Measurements from ENCODE around the gene MLLT6.

Gene MLLT6

DNA sequence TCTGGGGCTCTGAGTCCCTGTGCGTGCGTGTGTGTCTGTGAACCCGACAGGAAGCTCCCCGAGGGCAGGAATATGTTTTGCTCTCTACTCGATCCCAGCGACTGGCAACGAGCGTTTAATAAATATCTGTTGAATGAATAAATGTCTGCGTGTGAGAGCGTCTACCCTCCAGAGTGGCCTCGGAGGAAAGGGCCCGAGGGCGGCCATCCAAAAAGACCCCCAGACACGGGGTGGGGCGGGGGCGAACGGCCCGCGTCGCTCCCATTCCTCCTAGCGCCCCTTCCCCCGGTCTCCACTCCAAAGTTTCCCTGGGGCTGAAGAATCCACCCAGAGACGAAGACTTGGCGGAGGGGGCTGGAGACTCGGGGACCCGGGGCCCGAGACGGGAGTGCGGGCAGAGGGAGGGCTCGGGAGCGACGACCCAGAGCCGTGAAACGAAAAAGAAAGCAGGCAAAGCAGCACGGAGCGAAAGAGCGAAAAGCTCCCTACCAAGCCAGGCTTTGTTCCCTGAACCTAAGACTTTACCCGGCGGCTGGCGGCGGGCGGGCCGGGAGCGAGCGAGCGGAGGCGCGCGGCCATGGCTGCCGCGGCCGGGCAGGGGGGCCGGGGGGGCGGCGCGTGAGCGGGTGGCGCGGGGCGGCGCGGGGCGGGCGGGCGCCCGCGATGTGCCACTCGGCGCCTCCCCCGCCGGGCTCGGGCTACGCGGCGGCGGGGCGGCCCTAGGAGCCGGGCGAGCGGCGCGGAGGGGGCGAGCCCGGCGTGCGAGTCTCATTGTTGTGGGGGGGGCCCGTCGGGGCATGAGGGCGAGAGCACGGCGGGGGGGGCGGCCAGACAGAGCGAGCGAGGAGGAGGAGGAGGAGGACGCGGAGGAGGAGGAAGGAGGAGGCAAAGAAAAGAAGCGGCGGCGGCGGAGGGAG is at the start of gene MLLT6:
MLLT6 (plus strand) TSS at position 668 of the 917 bp plus-strand sequence. CDS start 360 bp downstream, outside the sequence.
- TF ChIP-seq, protein P1, sequence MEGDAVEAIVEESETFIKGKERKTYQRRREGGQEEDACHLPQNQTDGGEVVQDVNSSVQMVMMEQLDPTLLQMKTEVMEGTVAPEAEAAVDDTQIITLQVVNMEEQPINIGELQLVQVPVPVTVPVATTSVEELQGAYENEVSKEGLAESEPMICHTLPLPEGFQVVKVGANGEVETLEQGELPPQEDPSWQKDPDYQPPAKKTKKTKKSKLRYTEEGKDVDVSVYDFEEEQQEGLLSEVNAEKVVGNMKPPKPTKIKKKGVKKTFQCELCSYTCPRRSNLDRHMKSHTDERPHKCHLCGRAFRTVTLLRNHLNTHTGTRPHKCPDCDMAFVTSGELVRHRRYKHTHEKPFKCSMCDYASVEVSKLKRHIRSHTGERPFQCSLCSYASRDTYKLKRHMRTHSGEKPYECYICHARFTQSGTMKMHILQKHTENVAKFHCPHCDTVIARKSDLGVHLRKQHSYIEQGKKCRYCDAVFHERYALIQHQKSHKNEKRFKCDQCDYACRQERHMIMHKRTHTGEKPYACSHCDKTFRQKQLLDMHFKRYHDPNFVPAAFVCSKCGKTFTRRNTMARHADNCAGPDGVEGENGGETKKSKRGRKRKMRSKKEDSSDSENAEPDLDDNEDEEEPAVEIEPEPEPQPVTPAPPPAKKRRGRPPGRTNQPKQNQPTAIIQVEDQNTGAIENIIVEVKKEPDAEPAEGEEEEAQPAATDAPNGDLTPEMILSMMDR (IDR thresholded peaks at IDR 0.05; ENCODE audit: insufficient read depth, low read depth, low read length, missing control alignments): no peak
- peak within 1 kb of the TSS; percentile 81 for H3K4me3 ChIP-seq (ENCODE audit: low read length)
- peak; percentile 81 for DNase-seq (ENCODE audit: low read depth)

DNA sequence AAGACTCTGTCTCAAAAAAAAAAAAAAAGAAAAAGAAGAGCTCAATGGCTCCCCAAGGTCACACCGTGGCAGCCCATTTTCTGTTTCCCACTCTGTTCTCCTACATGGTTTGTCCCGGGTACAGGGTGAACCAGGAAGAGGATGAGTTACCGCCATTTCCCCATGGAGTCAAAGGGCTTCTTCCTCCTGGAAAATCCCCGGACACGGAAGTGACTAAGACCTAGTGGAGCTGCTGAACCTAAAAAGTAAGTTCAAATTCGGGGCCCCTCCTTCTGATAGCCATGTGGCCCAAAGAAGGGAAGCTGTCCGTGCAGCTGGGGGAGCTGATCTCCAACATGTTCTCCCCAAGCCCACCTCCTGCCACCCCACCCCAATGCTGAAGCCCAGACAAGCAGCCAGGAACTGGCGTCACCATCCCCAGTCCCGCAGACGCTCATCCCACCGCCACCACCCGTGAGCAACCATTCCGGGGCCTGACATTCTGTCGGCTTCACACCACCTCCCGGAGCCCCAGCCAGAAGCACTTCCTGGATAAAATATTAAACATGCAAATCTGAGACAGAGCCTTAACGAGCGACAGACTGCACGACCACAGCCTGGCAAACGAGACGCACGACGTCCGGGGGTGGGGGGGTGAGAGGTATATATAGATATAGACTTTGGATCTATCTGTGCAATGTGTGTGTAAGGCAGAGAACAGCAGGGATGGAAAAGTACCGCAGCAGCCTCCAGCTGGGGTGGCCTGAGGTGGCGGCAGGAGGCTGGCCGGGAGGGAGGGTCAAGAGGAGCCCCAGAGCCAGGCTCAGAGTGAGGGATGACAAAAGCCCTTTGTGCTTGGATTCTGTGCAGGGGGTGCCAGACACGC is 47.9 kb upstream of the MLLT6 start:
- H3K4me3 ChIP-seq (ENCODE audit: low read length): no peak overlapping the region
- TF ChIP-seq, protein P1 (IDR thresholded peaks at IDR 0.05; ENCODE audit: insufficient read depth, low read depth, low read length, missing control alignments): no peak
- no peak for DNase-seq (ENCODE audit: low read depth)

DNA sequence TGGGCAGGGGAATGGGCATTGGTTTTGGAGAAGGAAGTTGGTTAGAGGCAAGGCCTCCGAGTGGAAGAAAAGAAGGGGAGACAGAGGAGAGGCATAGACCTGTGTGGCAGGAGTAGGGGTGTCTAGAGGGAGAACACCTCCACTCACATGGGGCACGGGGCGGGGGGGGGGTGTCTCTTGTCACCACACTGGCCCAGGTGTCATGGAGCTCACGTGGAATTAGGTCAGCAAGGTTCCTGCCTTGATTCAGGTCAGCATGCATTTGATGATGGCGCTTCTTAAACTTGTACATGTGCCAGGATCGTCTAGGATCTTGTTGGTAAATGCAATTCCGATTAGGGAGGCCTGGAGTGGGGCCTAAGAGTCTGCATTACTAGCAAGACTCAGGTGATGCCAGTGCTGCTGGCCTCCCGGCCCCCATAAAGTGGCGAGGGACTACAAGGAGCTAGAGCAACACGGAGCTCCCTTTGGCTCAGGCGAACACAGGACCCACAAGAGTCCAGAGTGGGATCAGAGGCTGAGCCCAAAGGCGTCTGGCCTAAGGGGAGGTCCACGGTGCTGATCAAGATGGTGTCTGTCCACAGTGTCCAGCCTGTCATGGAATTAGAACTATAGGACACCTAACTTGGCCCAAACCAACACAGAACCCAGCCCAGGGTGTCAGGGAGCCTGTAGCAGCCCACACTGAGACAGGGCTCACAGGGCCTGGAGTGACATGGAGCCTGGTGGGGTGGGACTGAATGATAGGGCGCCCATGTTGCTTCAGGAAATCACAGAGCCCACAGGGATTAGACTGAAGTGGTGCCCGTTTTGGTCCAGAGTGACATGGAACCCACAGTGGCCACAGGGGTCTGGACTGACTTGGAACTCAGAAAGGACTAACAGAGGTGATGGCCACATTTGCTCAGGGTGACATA is 47.0 kb upstream of the MLLT6 start:
- TF ChIP-seq, protein P1 (IDR thresholded peaks at IDR 0.05; ENCODE audit: insufficient read depth, low read depth, low read length, missing control alignments): no peak
- no peak for DNase-seq (ENCODE audit: low read depth)
- H3K4me3 ChIP-seq (ENCODE audit: low read length): no peak overlapping the region

DNA sequence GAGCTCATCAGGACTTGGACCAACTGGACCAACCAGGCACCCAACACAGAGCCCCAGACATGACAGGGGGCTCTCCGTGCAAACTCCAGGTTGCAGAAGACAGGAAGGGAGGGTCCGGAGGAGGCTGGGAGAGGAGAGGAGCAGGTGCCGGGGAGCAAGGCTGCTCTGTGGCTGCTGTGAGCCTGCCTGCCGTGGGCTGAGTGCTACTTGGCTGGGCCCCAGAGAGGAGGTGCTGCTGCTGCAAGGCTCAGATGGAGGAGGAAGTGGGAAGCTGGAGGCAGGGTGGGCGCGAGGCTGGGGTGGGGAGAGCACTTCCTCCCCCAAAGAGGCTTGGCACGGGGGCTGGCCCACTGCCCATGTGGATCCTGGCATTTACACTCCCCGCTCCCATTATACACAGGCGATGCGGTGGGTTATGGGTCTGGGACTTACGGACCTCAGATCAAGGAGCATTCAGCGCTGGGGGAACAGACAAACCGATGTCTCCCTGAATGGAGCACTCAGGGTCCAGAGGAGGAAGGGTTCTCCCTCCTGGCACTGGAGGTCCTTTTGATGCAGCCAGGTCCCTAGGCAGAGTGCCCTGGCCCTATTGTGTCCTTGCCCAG is 46.2 kb upstream of the MLLT6 start:
- DNase-seq (ENCODE audit: low read depth): no peak
- TF ChIP-seq, protein P1 (IDR thresholded peaks at IDR 0.05; ENCODE audit: insufficient read depth, low read depth, low read length, missing control alignments): no peak
- H3K4me3 ChIP-seq (ENCODE audit: low read length): no peak overlapping the region

DNA sequence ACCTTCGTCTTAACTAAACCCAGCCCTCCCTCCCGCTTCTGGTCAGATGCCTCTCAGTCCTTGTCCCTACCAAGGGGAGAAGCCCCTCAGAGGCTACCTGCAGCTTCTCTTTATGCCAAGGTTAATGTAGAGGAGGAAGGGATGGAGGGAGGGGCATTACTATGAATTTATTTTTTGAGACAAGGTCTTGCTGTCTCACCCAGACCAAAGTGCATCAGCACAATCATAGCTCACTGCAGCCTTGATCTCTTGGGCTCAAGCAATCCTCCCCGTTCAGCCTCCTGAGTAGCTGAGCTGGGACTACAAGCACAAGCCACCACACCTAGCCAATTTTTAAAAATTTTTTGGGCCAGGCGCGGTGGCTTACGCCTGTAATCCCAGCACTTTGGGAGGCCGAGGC is 45.7 kb upstream of the MLLT6 start:
- TF ChIP-seq, protein P1 (IDR thresholded peaks at IDR 0.05; ENCODE audit: insufficient read depth, low read depth, low read length, missing control alignments): no peak
- DNase-seq (ENCODE audit: low read depth): no peak
- H3K4me3 ChIP-seq (ENCODE audit: low read length): no peak overlapping the region

Data from epithelial cell of esophagus (primary cell).